SU-DHL-6 (cell line): ENCODE measurements around the gene MYLK4.

ENCODE experiments used
- CTCF ChIP-seq: fragments of 200-600 bp; sonication (generic); IDR thresholded peaks from one replicate; pipeline ENCODE4 v1.5.1; 2017; ENCODE audit warnings: antibody characterized with exemption, mild to moderate bottlenecking, low read length, moderate library complexity; ENCODE audit not compliant: insufficient read depth, poor library complexity, severe bottlenecking
- EZH2phosphoT487 ChIP-seq: fragments of 200-600 bp; sonication (generic), shearing (Covaris generic); conservative IDR thresholded peaks from 2 replicates; pipeline ENCODE4 v1.6.1; 2018; ENCODE audit warnings: mild to moderate bottlenecking, antibody characterized with exemption, low read length, moderate library complexity, mixed read lengths

DNA sequence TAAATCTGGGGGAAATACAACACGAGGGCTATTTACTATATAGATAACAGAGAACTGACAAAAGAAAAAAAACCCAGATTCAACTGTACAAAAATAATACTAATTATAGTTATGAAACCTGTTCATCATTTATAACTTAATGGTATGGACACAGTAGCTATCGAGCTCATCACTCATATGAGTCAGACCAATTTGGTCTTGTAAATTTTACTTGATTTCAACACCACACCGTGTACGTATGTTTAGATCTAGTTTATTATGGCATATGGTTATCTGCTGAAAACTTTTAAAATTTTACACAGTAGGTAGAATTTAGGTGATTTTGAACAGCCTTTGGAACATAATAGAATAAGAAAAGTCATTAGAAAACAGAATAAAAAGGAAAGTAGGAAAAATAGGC, 5.5 kb downstream of the MYLK4 start:
- TF ChIP-seq CTCF (no peak), EZH2phosphoT487 (no peak)
